ENCODE results near the gene CNIH3. TPM values are rescaled to one million over a fixed set of nuclear protein-coding genes. Genes with fewer than 3 reads are reported as not detected.

CNIH3 gene
- total and polyA plus RNA-seq, 2 of the 4 experiments (the other 2 are of a cell fraction) = 2.0 to 2.9 TPM

- no peak overlapping the region for H3K4ac ChIP-seq (ENCODE audit: low read depth, low read length)
- no peaks in the 10 kb centered on the region for H4K20me1 ChIP-seq (ENCODE audit: insufficient read depth, low read length)
- BruUV-seq (replicated peaks) = no TSS peak
- no peaks in the 10 kb centered on the region for H3K4me1 ChIP-seq (ENCODE audit: control insufficient read depth, insufficient read depth, low read length)
- H3K9ac ChIP-seq (ENCODE audit: low read depth, low read length) = no peak overlapping the region
- no peak overlapping the region for H4K91ac ChIP-seq (ENCODE audit: insufficient read depth, low read depth, low read length)
- POLR2A ChIA-PET (ENCODE audit: unreplicated experiment) = no interaction called here
- H3K56ac ChIP-seq (ENCODE audit: extremely low read depth, insufficient read depth, low read length) = no peak overlapping the region
- no peak overlapping the region for H2BK120ac ChIP-seq (ENCODE audit: low read depth, low read length)
- no peak overlapping the region for H2AK9ac ChIP-seq (replicated peaks; ENCODE audit: low read depth, low read length, poor library complexity)
- no peak overlapping the region for H2BK5ac ChIP-seq (ENCODE audit: low read depth, low read length, poor library complexity, severe bottlenecking)
- no peak overlapping the region for H2AK5ac ChIP-seq (ENCODE audit: low read depth, low read length)
- H3K9me1 ChIP-seq (ENCODE audit: insufficient read depth, low read length) = peaks cover 6% of the 10 kb centered on the region; the same call in 1 of the 2 replicates
- no peak overlapping the region for H4K5ac ChIP-seq (ENCODE audit: low read depth, low read length)
- no peak overlapping the region for H2BK15ac ChIP-seq (ENCODE audit: low read depth, low read length)
- no peak for ATAC-seq (ENCODE audit: low read depth)
- no peaks in the 10 kb centered on the region; the same call in 1 of the 2 replicates for H3K27me3 ChIP-seq (ENCODE audit: control insufficient read depth, insufficient read depth, low read length)
- dilution Hi-C loops (cut with HindIII; ENCODE audit: low sequenced_read_pairs, unreplicated experiment) = no loop called here
- no CpG with 5 or more reads among the region's 2 CpGs for WGBS, 2 experiments (ENCODE audit: extremely low coverage in 2 of 2, insufficient read length in 1 of 2)
- no peaks in the 10 kb centered on the region for H3K9me3 ChIP-seq (ENCODE audit: control insufficient read depth, insufficient read depth, low read length)
- no peak overlapping the region for H3K4me2 ChIP-seq (ENCODE audit: low read depth, low read length)
- H2BK20ac ChIP-seq (ENCODE audit: low read depth, low read length) = no peak overlapping the region
- H3K14ac ChIP-seq (replicated peaks; ENCODE audit: low read depth, low read length) = no peak overlapping the region
- in situ Hi-C loops (cut with MboI; ENCODE audit: low sequenced_read_pairs) = no loop called here
- CTCF ChIA-PET = no interaction called here
- no peak overlapping the region for H3K23ac ChIP-seq (ENCODE audit: low read depth, low read length)
- no peak for DNase-seq
- intact Hi-C loops (cut with micrococcal nuclease) = no loop called here
- H4K8ac ChIP-seq (ENCODE audit: low read depth in 2 of 2, low read length in 2 of 2) = no peak overlapping the region
- peaks cover 0 to 3% of the 10 kb centered on the region in 2 experiments; a peak in 1 of 4 replicates for H3K79me1 ChIP-seq (ENCODE audit: low read depth in 1 of 2, low read length in 2 of 2)
- no peak overlapping the region for H3K18ac ChIP-seq (ENCODE audit: low read depth, low read length)
- no peak overlapping the region for H3K4me3 ChIP-seq (ENCODE audit: insufficient read depth, low read depth, low read length)
- no peak overlapping the region for H3K27ac ChIP-seq (ENCODE audit: insufficient read depth, low read length)
- no peak for TF ChIP-seq RAD21 (IDR thresholded peaks at IDR 0.05; ENCODE audit: low read length)
- no peak for TF ChIP-seq BHLHE40 (IDR thresholded peaks at IDR 0.05; ENCODE audit: low read depth, low read length)
- no peak for TF ChIP-seq CHD1 (IDR thresholded peaks at IDR 0.05; ENCODE audit: low read depth, low read length)
- TF ChIP-seq CEBPB (IDR thresholded peaks at IDR 0.05; ENCODE audit: low read depth, low read length) = no peak
- no peak for TF ChIP-seq POLR2A (IDR thresholded peaks at IDR 0.05; ENCODE audit: low read depth, low read length)
- TF ChIP-seq ELK1 (IDR thresholded peaks at IDR 0.05; ENCODE audit: borderline replicate concordance, low read depth, low read length) = no peak
- TF ChIP-seq SMC3 (IDR thresholded peaks at IDR 0.05; ENCODE audit: low read depth, low read length) = no peak
- TF ChIP-seq RCOR1 (IDR thresholded peaks at IDR 0.05; ENCODE audit: insufficient replicate concordance, low read length) = no peak
- H2AFZ ChIP-seq (replicated peaks; ENCODE audit: low read length, poor library complexity) = no peak overlapping the region
- H3K36me3 ChIP-seq (ENCODE audit: control insufficient read depth, insufficient read depth, low read length) = no peaks in the 10 kb centered on the region
Observed at GRCh38 chr1:224696021-224696420, 79.9 kb downstream of the CNIH3 start.

All from IMR-90 (cell line).